GM18870 (cell line): ENCODE data around the gene PPM1F.
"Not testable (repeated sequence)": the region's sequence is repeated elsewhere in the genome, so short reads cannot be mapped to it uniquely, and the experiment has no call there.

Source experiments
- ATAC-seq: cut with Tn5 transposase; IDR thresholded peaks from one replicate; pipeline ENCODE4 v1.9.1; 2021; ENCODE audit warnings: moderate library complexity; ENCODE audit not compliant: unreplicated experiment

PPM1F gene

DNA sequence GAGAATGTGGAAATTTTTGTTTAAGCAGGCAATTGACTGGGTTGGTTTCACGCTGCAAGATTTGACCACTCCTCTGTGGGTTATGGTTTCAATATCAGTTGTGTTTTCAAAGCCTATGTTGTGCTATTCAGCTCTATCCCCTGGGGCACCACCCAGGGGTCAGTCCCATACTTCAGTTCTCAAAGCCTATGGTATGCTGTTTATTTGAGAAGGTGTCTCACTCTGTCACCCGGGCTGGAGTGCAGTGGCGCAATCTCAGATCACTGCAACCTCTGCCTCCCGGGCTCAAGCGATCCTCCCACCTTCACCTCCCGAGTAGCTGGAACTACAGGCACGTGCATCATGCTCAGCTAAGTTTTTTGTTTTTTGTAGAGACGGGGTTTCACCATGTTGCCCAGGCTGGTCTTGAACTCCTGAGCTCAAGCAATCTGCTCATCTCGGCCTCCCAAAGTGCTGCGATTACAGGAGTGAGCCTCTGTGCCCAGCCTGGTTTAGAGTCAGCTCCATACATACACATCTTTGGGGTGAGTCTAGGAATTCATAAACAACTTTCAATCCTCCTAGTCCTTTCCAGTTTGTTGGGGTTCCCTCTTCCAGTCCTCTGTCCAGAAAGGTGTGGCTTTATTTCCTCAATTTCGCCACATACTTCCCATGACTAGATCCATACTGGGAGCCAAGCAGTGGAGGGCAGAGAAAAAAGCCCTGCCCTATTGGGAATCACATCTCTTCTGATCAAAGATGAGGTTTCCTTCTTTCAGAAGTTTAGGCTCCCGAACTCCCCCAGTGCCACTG is 50.2 kb downstream of the PPM1F start:
- no peak for ATAC-seq

DNA sequence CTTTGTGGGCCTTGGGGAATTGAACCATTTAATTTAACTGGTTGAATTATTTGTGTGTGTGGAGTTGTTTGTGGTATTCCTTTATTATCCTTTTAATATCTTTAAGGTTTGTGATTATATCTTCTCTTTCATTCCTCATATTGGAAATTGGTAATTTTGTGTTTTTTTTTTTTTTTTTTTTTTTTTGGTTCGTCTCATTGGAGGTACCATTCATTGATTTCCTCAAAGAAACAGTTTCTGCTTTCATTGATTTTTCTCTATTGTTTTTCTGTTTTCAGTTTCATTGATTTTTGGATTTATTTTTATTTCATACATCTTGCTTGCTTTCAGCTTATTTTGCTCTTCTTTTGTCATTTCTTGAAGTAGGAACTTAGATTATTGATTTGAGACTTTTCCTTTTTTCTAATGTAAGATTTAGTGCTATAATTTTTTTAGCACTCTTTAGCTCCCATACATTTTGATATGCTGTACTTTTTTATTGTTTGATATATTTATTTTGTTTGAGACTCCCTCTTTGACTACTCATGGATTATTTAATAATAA is 54.2 kb downstream of the PPM1F start:
- no peak for ATAC-seq

DNA sequence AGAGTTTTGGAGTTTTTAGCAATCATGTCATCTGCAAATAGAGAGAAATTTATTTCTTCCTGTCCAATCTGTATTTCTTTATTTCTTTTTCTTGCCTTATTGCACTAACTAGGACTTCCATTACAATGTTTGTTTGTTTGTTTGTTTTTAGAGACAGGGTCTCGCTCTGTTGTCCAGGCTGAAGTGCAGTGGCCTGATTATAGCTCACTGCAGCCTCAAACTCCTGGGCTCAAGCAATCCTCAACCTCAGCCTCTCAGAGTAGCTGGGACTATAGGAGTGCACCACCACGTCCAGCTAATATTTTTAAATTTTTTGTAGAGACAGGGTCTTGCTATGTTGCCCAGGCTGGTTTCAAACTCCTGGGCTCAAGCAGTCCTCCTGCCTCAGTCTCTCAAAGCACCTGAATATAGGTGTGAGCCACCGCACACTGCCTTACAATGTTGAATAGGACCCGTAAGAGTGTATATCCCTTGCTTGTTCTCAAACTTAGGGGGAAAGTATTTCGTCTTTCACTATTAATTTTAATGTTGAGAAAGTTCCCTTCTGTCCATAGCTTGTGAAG is 55.6 kb downstream of the PPM1F start:
- ATAC-seq = no peak

DNA sequence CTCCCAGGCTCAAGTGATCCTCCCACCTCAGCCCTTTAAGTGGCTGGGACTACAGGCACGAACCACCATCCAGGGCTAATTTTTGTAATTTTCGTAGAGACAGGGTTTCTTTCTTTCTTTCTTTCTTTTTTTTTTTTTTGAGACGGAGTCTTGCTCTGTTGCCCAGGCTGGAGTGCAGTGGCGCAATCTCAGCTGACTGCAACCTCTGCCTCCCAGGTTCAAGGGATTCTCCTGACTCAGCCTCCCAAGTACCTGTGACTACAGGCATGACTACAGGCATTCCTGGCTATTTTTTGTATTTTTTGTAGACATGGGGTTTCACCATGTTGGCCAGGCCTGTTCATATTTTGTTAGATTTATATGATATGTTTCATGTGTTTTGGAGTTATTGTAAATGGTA is 56.4 kb downstream of the PPM1F start:
- ATAC-seq = not testable (repeated sequence)

DNA sequence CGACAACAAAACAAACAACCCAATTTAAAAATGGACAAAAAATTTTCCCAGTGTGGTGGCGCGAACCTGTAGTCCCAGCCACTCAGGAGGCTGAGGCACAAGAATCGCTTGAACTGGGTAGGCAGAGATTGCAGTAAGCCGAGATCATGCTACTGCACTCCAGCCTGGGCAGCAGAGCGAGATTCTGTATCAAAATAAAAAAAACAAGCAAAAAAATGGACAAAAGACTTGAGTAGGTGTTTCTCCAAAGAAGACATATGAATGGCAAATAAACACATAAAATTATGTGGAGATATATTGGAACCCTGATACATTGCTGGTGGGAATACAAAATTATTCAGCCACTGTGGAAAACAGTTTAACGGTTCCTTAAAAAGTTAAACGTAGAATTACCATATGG is 57.8 kb downstream of the PPM1F start:
- no peak for ATAC-seq

DNA sequence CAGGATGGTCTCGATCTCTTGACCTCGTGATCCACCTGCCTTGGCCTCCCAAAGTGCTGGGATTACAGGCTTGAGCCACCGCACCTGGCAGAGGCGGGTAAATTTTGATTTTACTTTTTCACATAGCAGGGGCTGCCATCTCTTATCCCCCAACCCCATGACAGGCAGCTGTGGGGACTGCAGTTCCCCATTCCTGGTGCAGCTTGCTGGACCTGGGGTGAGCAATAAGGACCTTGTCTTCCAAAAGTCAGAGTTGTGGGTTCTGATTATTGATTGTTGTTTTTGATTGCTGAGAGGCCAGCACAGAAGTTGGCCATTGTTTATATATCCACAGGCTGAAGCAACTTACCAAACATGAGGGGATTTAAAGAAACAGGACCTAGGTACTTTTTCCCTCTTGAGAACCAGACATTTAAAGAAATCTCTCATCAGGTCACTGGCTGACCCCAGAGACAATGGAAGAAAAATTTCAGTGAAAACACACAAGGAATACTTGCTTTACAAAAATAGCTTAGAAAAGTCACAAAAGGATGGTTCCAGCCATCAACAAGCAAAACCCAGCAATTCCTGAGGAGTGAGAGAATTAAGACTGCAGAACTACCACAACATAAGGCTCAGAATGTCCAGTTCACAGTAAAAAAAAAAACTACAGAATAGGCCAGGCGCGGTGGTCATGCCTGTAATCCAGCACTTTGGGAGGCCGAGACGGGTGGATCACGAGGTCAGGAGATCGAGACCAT is 63.2 kb downstream of the PPM1F start:
- ATAC-seq = no peak

DNA sequence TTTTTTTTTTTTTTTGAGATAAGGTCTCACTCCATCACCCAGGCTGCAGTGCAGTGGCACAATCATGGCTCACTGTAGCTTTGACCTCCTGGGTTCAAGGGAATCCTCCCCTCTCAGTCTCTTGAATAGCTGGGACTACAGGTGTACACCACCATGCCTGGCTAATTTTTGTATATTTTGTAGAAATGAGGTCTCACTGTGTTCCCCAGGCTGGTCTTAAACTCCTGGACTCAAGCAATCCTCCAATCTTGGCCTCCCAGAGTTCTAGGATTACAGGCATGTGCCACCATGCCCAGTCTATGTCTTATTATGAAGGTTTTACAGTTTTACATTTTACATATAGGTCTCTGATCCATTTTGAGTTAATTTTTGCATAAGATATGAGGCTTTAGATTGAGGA is 64.8 kb downstream of the PPM1F start:
- no peak for ATAC-seq

DNA sequence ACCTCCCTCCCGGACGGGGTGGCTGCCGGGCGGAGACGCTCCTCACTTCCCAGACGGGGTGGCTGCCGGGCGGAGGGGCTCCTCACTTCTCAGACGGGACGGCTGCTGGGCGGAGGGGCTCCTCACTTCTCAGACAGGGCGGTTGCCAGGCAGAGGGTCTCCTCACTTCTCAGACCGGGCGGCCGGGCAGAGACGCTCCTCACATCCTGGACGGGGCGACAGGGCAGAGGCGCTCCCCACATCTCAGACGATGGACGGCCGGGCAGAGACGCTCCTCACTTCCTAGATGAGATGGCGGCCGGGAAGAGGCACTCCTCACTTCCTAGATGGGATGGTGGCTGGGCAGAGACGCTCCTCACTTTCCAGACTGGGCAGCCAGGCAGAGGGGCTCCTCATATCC is 68.7 kb downstream of the PPM1F start:
- ATAC-seq = not testable (repeated sequence)

DNA sequence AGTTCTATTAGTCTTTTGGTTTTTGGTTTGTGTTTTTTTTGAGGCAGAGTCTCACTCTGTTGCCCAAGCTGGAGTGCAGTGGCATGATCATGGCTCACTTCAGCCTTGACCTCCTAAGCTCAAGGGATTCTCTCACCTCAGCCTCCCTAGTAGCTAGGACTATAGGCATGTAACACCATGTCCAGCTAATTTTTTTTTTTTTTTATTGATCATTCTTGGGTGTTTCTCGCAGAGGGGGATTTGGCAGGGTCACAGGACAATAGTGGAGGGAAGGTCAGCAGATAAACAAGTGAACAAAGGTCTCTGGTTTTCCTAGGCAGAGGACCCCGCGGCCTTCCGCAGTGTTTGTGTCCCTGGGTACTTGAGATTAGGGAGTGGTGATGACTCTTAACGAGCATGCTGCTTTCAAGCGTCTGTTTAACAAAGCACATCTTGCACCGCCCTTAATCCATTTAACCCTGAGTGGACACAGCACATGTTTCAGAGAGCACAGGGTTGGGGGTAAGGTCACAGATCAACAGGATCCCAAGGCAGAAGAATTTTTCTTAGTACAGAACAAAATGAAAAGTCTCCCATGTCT is 69.8 kb downstream of the PPM1F start:
- not testable (repeated sequence) for ATAC-seq

DNA sequence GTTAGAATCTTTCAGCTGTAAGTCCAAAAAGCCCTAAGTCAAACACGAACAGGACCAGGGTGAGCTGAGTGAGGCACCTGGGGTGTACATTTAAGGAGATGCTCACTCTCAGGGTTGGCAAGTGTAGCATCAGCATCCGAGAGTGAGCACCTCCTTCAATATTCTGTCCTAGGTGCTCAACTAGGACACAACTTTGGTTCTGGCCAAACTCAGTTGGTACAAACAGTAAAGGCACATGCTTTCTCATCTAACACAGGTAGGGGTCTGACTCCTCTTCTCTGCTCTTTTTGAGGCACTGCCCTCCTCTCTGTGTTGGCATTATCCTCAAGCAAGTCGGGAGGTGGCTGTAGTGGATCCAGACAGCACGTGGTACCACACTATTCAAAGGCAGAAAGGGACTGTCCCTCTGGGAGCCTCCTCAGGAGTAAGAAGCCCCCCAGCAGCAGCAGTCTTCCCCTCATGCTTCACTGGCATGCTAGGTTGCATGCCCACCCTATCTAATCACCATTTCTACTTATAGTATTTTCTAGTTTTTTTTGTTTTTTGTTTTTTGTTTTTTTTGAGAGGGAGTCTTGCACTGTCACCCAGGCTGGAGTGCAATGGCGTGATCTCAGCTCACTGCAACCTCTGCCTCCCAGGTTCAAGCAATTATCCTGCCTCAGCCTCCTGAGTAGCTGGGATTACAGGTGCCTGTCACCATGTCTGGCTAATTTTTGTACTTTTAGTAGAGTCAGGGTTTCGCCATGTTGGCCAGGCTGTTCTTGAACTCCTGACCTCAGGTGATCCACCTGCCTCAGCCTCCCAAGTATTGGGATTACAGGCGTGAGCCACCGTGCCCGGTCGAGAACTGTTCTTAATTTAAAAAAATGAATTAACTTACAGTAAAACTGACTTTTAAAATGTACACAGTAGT is 70.6 kb downstream of the PPM1F start:
- no peak for ATAC-seq

DNA sequence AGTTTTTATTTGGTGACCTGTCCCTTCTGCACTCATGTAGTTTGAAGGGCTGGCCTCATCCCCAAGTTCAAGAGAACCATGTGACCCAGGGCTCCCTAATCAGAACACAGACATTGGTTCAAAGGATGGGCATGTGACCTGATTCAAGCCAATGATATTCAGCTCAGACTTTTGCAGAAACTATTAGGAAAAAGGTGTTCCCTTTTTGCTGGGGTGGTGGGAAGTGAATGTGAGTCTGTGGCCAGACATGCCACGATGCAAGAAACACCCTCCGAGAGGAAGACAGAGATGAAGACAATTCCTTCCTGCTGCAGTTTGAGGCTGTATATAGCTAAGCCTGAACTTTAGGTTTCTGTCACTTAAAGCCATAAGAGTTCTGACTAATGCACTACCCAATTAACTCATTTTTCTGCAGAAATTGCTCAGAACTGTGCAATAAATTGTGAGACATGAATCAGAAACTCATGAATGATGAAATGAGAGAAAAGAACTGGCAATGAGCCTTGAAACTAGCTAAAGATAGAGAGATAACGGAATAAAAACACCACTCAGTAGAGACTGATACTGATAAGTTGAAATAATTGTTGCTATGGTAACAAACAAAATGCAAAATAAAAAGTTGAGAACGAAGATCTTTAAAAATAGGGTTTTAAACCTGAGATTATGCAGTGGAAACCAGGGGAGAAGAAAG is 76.0 kb downstream of the PPM1F start:
- no peak for ATAC-seq

DNA sequence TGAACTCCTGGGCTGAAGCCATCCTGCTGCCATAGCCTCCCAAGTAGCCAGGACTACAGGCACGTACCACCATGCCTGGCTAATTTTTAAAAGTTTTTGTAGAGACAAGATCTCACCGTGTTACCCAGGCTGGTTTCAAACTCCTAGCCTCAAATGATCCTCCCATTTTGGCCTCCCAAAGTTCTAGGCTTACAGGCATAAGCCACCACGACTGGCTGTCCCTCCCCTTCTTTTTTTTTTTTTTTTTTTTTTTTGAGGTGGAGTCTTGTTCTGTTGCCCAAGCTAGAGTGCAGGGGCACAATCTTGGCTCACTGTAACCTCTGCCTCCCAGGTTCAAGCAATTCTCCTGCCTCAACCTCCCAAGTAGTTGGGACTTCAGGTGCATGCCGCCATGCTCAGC is 77.7 kb downstream of the PPM1F start:
- ATAC-seq = not testable (repeated sequence)

DNA sequence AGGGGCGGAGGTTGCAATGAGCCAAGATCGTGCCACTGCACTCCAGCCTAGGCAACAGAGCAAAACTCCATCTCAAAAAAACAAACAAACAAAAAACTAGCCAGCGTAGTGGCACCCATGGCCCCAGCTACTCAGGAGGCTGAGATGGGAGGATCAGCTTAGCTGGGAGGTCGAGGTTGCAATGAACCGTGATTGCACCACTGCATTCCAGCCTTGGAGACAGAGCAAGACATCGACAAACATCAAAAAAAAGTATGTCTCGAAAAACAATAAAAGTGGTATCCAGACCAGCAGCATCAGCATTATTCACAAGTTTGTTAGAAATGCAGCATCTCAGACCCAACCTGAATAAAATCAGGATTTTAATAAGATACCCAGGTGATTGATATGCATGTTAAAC is 79.0 kb downstream of the PPM1F start:
- no peak for ATAC-seq

DNA sequence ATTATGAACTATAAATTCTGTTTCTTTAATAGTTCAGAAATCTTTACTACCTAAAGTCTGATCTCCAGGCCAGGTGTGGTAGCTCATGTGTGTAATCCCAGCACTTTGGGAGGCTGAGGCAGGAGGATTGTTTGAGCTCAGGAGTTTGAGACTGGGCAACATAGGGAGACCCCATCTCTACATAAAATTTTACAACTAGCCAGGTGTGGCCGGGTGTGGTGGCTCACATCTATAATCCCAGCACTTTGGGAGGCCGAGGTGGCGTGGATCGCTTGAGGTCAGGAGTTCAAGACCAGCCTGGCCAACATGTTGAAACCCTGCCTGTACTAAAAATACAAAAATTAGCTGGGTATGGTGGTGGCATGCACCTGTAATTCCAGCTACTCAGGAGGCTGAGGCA is 79.9 kb downstream of the PPM1F start:
- not testable (repeated sequence) for ATAC-seq
